Tibial nerve (tissue), 3 donors: ENCODE results near the gene NCEH1.

Source experiments
- POLR2A ChIP-seq, 2 donors: fragments of 450-650 bp; IDR thresholded peaks; one replicate each; pipeline ENCODE4 v1.6.1; 2017; ENCODE audit warnings: antibody characterized with exemption in 2 of 2, mild to moderate bottlenecking in 2 of 2, moderate library complexity in 2 of 2
- TF ChIP-seq, protein P1 (sequence below), 5 experiments: fragments of 200-600 bp in 3 of 5; fragments of 450-650 bp in 2 of 5; sonication (generic) in 3 of 5; IDR thresholded peaks; one replicate each; pipeline ENCODE4 v1.5.1; 2016 to 2019; ENCODE audit warnings: antibody characterized with exemption in 5 of 5, mild to moderate bottlenecking in 3 of 5, moderate library complexity in 2 of 5

DNA sequence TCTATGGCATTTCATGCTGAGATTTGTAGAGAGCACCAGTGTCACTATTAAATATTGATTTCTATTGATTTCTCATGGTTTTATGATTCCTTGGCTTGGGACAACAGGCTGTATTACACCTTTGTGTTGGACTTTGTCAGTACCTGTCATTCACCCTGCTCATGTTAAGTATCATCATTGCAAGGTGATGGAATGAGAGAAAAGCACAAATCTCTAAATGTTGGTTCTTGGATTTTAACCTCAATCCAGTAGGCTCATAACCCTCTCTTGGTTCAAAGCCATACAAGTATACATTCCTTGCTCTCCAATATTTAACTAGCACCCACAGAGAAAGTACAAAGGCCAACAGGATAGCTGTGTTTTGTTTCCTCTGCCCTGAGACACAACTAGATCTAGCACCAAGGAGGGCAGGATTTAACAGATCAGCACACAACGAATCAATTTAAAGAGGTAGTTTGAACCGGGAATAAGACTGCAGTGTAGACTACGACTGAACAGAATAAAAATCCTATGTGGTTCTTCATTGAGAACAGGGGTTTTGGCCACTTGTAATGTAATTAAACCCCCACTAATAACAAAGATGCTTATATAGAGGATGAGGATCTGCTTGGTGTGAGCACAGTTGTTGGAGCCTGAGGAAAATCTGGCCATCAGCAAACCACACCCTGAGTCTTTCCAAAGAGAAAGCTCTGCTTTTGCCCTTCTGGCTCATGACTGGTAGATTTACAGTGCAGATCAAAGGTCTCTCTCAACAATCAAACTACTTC lies 109.6 kb downstream of the NCEH1 start:
- TF ChIP-seq, protein P1, sequence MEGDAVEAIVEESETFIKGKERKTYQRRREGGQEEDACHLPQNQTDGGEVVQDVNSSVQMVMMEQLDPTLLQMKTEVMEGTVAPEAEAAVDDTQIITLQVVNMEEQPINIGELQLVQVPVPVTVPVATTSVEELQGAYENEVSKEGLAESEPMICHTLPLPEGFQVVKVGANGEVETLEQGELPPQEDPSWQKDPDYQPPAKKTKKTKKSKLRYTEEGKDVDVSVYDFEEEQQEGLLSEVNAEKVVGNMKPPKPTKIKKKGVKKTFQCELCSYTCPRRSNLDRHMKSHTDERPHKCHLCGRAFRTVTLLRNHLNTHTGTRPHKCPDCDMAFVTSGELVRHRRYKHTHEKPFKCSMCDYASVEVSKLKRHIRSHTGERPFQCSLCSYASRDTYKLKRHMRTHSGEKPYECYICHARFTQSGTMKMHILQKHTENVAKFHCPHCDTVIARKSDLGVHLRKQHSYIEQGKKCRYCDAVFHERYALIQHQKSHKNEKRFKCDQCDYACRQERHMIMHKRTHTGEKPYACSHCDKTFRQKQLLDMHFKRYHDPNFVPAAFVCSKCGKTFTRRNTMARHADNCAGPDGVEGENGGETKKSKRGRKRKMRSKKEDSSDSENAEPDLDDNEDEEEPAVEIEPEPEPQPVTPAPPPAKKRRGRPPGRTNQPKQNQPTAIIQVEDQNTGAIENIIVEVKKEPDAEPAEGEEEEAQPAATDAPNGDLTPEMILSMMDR (IDR thresholded peaks at IDR 0.05): no peak
- no peak for TF ChIP-seq POLR2A (IDR thresholded peaks at IDR 0.05)
